Measurements from ENCODE around the gene KCNQ4.

Gene KCNQ4

GRCh38 chr1:40820251-40820797 is 36.7 kb downstream of the KCNQ4 start:
- DNase-seq (ENCODE audit: low read depth) = no peak

GRCh38 chr1:40820911-40821693 is 37.5 kb downstream of the KCNQ4 start:
- DNase-seq (ENCODE audit: low read depth) = no peak

GRCh38 chr1:40822890-40823289 is 39.3 kb downstream of the KCNQ4 start:
- no peak for DNase-seq (ENCODE audit: low read depth)

DNA sequence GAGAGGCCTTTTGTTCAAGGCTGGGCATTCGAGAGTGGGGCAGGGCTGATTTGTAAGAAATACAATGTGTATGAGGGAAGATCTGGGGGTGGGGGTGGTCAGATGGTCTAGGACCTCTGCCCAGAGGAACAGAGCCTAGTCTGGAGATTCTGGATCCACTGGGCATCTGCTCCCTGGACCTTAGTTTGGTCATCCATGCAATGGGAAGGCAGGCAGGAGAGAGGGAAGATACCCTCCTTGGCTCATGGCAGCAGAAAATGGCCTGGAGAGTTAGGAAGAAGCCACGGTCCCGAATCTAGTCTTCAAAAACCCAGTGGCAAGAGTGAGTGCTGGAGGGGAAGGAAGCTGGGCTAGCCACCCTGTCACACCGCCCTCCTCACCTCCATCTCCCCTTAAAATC is 39.8 kb downstream of the KCNQ4 start:
- DNase-seq (ENCODE audit: low read depth) = no peak

GRCh38 chr1:40823983-40824382 is 40.4 kb downstream of the KCNQ4 start:
- DNase-seq (ENCODE audit: low read depth) = no peak

- DNase-seq (ENCODE audit: low read depth) = no peak
Observed at GRCh38 chr1:40824591-40825434, 41.2 kb downstream of the KCNQ4 start.

- no peak for DNase-seq (ENCODE audit: low read depth)
Observed at GRCh38 chr1:40825435-40825788, 41.8 kb downstream of the KCNQ4 start.

GRCh38 chr1:40825996-40826395 is 42.4 kb downstream of the KCNQ4 start:
- no peak for DNase-seq (ENCODE audit: low read depth)

DNA sequence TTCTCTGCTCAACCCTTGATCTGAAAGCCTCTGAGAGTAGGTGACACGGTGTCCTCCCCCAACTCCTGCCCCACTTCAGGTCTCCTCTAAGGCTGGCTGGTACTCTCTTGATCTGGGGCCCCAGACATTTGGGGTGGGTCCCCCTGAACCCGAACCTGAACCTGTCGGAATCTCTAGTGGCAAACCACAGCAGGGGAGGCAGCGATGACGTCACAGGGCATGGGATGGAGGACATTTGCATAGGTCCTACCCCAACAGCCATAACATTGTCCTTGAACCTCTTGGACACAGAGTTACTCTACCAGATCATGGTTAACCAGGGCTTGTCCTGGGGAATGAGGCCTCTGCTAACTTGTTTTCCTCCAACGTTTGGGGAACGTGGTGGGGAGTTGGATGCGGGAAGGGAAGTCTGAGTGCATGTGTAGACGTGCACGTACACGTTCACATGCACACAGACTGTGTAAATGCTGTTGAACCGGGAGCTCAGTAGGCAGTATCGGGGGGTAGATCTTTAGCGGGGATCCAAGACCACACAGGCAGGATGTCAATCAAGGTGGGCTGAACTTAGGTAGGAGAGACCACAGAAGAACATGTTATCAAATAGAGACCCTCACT is 46.2 kb downstream of the KCNQ4 start:
- DNase-seq (ENCODE audit: low read depth) = no peak

DNA sequence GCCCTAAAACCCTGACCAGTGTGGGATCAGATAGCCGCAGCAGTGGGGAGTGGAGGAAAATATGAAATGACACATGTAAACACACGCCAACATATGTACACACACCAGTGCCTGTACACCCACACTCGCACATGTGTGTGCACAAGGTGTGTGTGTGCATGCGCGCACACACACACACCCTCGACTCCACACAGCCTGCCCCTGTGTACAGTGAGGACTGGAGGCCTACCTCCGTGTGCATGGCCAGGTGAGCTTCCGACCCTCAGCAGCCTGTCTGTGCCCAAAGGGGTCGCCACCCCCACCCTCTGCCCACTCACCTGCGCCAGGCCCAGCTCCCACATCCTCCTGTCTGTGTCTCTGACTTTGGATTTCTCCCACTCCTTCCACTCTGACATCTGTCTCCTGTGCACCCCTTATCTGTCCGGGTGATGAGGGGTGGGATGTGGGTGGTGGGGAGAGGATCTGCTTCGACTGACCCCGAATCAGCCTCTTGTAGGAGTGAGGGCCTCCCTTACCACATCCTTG is 46.9 kb downstream of the KCNQ4 start:
- no peak for DNase-seq (ENCODE audit: low read depth)

- DNase-seq (ENCODE audit: low read depth) = no peak
Observed at GRCh38 chr1:40831001-40831732, 47.6 kb downstream of the KCNQ4 start.

DNA sequence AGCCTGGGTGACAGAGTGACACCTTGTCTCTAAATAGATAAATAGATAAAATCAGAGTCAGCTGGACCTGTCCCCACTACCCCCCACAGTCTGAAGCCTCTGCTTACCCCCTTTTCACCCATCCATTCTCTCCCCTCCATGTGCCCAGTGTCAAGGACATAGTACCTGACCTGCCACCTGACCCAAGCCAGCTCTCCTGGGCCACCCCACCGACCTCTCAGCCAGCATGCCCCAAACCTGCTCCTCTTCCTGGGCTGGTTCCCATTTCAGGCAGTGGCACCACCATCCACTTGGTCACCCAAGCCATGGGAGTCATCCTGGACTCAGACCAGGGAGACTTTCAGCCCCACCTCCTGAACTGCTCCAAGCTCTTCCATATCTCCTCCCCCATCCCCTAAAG is 50.4 kb downstream of the KCNQ4 start:
- no peak for DNase-seq (ENCODE audit: low read depth)

- no peak for DNase-seq (ENCODE audit: low read depth)
Observed at GRCh38 chr1:40834968-40835545, 51.5 kb downstream of the KCNQ4 start.

- no peak for DNase-seq (ENCODE audit: low read depth)
Observed at GRCh38 chr1:40836283-40836682, 52.7 kb downstream of the KCNQ4 start.

GRCh38 chr1:40837601-40838000 is 54.0 kb downstream of the KCNQ4 start:
- DNase-seq (ENCODE audit: low read depth) = no peak

GRCh38 chr1:40838045-40838979 is 54.7 kb downstream of the KCNQ4 start:
- DNase-seq (ENCODE audit: low read depth) = no peak

- no peak for DNase-seq (ENCODE audit: low read depth)
Observed at GRCh38 chr1:40838980-40839942, 55.7 kb downstream of the KCNQ4 start.

GRCh38 chr1:40839943-40840335 is 56.4 kb downstream of the KCNQ4 start:
- DNase-seq (ENCODE audit: low read depth) = no peak

Measured in stimulated activated CD8-positive, alpha-beta memory T cell treated with anti-CD3 and anti-CD28 coated beads, Interleukin-15, amount 100 ng/mL, for 1 hour (primary cell).